Measurements from ENCODE around the gene HNRNPLL.

Gene HNRNPLL

DNA sequence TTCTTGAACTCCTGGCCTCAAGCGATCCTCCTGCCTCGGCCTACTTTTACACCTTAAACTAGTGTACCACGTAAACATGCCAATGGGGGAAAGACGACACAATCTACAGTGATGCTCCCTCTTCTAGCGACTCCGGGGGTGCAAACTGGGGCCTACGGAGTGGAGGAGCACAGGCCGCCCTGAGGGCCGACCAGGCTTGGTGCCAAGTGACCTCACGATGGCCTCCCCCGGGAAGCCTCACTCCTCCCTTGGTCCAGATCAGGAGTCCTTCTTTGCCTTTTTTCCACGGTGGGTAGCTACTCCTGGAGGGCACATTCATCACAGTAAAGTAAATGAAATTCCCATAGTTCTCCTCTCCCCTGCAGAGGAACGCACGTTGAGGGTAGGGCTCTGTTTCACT is 73.5 kb downstream of the HNRNPLL start:
- FAIRE-seq, result no peak

DNA sequence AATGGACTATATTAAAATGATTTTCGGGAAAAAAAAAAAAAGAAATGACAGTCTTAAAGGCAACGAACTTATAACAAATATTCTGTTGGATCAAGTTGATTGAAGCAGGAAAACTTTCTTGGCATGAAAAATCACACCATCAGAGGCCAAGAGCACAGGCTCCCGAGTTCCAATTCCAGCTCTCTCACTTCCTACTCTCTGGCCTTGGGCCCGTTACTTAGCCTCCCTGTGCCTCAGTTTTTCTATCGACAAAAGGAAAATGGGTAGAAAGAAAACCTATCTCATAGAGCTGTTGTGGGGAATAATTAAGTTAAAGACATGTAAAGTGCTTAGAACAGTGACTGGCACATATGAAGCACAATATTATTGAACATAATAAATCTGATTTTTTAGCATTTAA is 74.2 kb downstream of the HNRNPLL start:
- FAIRE-seq, result no peak
- no peak for DNase-seq (ENCODE audit: low spot score)

More for the DNA sequence above, 73.5 kb downstream of the HNRNPLL start:
- no peak for DNase-seq (ENCODE audit: low spot score)

DNA sequence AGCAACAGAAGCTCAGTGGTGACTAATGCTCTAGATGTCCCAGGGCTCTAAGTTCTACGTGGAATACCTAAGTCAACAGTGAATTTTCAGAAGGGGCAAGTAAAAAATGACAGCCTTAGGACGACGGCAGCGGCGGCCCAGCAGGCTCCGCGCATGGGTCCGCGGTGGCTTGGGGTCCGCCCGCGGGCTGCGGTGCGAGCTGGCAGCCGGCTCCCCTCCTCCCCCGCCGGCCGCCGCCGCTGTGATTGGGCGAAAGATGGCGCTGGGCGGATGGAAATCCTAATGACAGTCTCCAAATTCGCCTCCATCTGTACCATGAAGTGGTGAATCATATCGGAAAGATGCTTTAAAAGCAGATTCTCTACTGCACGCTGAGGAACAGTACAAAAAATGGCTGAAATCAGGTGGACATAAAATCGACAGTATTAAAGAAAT is 74.7 kb downstream of the HNRNPLL start:
- peak; percentile 17 for DNase-seq (ENCODE audit: low spot score)

DNA sequence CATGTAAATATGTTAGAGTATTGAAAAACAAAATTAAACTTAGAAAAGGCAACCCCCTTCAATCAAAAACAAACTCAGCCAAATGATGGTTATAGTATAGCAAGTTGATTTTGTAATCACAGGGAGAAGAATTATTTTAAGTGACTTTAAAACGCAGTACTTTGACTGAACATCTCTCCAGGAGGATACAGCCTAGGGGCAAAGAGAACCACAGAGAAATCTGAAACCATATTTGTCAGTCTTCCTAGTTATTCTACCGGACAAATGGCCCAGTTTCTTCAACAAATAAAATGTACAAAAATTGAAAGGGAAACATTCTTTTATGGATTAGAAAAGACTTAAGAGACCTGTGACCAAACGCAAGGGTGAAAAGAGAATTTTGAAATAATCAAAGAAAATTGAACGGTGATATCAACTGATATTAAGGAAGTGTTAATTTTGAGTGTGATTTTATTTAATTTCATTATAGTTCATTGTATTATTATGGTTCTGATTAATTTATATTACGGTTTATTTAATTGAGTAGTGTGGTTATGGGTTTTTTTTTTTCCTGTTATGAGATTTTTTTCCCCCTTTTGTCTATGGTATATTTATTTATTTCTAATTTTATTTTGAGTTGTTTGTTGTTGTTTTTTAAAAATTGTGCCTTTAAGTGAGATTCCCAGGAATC is 75.3 kb downstream of the HNRNPLL start:
- DNase-seq (ENCODE audit: low spot score) (no peak), FAIRE-seq (peak; percentile 28)

More for the DNA sequence above, 74.7 kb downstream of the HNRNPLL start:
- FAIRE-seq, result no peak

DNA sequence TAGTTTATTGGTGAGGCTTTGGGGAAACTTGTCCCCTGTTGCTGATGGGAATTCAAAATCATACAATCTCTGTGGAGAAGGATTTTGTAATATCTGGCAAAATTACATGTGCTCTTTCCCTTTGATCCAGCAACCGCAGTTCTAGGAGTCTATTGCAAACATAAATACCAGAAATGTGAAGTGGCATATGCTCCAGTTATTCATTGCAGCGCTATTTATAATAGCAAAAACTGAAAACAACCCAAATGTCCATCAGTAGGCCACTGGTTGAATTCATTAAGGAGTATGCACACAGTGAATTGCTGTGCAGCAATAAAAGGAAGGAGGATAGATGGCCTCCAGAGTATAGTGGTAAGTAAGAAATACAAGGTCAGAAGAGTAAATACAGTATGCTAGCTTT is 76.5 kb downstream of the HNRNPLL start:
- no peak for FAIRE-seq
- no peak for DNase-seq (ENCODE audit: low spot score)

DNA sequence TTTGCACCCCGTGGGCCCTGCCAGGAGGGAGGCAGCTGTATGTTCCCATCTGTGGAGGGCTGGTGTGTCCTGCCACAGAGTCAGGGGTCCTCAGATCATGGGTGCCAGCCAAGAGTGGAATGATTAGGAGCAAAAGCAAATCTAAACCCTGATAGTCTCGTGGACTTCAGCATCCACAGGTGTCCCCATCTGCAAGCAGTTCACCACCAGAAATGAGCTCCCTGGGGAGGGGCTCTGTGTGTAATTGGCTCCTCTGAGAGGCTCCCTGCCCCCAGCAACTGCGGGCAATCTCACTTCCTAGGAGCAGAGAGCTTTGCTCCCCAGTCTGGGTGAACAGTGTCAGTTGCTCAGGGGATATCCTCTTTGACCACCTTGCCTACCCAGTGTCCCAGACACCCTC is 78.1 kb downstream of the HNRNPLL start:
- DNase-seq (ENCODE audit: low spot score), result no peak
- FAIRE-seq, result no peak

DNA sequence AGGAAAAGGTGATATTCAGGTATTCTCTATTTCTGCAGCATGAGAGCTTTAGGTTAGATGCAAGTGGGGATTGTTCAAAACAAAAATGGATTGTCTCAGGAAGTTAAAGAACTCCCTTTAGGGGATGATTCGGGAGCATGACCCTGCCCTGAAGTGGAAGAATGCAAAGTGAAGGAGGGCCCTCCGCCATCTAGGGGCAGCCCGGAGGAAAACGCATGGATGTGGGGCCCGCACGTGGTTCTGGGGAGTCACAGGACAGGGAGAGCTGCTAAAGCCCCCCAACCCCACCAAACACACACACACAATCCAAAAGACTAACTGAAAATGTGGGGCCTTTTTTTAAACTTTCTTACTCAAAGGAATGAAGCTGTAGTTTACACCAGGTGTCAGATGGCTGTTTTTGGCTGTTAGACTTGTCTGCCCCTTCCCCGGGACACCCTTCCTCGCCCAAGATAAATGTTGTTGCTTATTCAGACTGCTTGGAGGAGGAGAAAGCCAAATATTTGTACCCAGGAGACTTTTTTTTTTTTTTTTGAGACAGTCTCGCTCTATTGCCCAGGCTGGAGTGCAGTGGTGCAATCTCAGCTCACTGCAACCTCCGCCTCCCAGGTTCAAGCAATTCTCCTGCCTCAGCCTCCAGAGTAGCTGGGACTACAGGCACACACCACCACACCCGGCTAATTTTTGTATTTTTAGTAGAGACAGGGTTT is 78.8 kb downstream of the HNRNPLL start:
- FAIRE-seq (no peak), DNase-seq (ENCODE audit: low spot score) (no peak)

DNA sequence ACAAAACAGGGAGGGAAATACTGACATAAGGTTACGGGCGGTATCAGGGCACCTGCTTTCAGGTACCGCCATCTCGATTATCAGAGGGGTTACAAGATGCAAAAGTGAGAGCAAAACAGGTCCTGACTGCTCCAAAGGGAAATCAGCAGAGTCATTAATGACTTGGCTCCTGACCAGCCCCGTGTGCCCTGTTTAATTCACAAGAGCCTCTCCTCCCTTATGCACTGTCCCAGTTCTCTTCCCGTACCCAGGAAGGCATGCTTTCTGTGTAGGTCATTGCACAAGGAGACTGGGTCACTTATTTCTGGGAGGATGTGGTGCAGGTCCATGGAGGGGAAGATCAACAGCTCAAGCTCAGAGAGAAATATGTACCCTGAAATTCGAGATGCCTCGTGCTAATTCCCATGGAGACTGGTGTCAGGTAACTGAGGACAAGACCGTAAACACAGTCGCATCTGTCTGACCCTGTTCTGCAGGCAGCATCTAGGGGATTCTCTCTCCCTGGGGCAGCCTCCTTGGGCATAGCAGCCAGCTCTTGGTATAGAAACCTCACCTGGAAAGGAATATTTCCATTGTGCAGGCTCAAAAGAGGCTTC is 79.9 kb downstream of the HNRNPLL start:
- DNase-seq (ENCODE audit: low spot score) (no peak), FAIRE-seq (no peak)

DNA sequence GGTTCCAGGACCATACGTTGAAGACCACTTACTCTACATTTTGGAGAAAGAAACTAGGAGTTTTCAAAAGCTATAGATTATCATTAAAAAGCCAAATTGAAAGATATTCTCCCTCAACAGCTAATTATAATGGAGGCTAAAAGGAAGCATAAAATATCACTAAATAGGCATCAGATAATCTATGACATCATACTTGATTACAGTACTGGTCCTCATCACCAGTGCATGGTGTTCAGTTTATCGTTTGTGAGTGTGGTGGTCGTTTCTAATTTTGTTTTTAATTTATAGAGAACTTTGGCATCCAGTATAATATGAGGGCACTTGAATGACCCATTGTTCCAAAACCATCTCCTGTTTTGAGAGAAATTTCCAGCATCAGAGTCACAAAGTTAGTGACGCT is 80.9 kb downstream of the HNRNPLL start:
- FAIRE-seq (no peak), DNase-seq (ENCODE audit: low spot score) (no peak)

DNA sequence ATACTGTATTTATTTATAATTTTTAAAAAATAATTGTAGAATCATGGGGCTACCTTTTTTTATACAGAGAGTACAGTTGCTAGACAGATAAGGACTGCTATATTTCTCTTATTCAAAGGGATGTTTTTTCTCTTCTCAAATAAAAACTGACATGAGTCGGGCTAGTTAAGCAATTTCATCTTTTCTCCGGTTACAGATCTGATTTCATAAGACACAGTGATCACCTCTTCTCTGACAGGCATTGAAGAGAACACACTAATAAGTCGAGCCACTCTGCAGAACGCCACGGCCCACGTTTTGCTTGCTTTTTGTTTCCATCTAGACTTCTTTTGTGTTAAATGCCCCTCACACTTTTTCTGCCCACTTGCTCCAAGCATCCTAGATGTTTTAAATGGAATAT is 85.4 kb downstream of the HNRNPLL start:
- DNase-seq (ENCODE audit: low spot score), result no peak
- no peak for FAIRE-seq

DNA sequence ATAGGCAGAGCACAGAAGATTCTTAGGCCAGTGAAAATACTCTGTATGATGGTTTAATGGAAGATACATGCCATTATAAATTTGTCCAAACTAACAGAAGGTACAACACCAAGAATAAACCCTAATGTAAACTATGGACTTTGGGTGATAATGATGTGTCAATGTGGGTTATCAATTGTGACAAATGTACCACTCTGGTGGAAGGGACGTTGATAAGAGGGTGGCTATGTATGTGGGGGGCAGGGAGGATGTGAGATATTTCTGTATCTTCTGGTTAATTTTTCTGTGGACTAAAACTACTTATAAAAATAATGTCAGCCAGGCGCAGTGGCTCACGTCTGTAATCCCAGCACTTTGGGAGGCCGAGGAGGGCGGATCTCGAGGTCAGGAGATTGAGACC is 86.2 kb downstream of the HNRNPLL start:
- no peak for DNase-seq (ENCODE audit: low spot score)
- FAIRE-seq, result no peak

DNA sequence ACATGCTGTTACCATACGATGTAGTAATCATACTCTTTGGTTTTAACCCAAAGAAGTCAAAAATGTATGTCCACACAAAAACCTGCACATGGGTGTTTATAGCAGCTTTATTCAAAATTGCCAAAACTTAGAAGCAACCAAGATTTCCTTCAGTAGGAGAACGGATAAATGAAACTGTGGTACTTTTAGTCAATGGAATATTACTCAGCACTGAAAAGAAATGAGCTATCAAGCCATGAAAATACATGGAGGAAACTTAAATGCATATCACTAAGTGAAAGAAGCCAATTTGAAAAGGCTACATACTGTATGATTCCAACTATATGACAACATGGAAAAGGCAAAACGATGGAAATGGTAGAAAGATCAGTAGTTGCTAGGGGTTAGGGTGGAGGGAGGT is 86.6 kb downstream of the HNRNPLL start:
- no peak for FAIRE-seq
- DNase-seq (ENCODE audit: low spot score), result no peak

DNA sequence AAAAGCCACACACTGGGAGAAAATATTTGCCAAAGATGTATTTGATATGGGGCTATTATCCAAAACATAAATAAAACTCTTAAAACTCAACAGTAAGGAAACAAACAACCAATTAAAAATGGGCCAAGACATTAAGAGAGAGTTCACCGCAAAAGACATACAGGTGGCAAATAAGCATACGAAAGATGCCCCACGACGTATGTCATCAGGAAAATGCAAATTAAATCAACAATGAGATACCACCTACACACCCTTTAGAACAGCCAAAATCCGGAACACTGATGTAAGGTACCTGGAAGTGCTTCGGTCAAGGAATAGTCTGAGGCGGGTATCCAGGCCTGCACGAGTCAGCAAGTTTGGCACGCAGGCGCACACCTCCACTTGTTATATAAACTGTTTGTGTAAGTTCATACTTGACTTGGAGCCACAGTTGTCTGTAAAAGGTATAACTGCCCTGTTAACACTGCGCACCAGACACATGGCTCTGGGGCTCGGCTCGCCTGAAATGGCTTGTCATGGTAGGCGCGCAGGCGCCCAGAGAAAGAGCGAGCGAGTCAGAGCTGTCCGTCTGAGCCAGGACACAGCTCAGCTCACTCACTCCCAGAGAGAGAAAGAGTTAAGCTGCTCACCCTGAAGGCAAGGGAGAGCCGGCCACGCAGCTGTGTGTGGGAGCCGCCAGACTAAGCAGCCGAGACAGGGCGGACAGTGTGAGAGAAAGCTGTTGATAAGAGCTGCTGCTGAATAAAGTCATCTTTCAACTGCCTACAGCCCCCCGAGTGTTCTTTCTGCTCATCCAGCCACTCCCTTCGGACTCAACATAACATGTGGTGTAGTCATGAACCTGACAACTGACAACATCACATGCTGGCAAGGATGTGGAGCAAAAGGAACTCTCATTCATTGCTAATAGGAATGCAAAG is 87.3 kb downstream of the HNRNPLL start:
- FAIRE-seq, result no peak
- DNase-seq (ENCODE audit: low spot score), result peak; percentile 26

DNA sequence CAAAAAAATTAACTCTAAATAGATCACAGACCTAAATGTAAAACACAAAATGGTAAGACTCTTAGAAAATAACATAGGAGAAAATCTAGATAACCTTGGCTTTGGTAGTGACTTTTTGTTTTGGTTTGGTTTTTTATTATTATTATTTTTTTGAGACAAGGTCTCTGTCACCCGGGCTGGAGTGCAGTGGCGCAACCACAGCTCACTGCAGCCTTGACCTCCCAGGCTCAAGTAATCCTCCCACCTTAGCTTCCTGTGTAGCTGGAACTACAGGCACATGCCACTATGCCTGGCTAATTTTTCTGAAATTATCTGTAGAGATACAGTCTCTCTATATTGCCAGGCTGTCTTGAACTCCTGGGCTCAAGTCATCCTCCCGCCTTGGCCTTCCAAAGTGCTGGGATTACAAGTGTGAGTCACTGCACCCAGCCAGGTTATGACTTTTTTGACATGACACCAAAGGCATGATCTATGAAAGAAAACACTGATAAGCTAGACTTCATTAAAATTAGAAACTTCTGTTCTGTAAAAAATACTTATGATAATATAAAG is 88.0 kb downstream of the HNRNPLL start:
- FAIRE-seq (no peak), DNase-seq (ENCODE audit: low spot score) (no peak)

DNA sequence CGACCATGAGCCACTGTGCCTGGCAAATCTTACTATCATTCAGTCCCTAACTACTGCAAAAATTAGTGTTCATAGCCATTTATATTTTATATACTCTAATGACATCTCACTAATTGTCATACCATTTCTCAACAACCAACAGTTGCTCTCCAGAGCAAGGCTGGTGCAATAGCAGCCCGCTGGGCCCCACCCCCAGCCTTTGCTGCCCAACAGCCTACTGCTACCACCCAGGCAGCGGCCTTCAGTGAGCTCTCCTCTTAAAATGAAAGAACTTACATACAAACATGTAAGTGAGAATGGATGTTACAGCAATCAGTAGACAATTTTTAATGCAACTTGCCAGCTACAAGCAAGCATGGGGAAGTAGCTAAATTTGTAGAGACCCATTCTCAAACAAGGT is 90.5 kb downstream of the HNRNPLL start:
- FAIRE-seq, result no peak
- DNase-seq (ENCODE audit: low spot score), result no peak
